Measurements from ENCODE around the gene OPRL1.

DNA sequence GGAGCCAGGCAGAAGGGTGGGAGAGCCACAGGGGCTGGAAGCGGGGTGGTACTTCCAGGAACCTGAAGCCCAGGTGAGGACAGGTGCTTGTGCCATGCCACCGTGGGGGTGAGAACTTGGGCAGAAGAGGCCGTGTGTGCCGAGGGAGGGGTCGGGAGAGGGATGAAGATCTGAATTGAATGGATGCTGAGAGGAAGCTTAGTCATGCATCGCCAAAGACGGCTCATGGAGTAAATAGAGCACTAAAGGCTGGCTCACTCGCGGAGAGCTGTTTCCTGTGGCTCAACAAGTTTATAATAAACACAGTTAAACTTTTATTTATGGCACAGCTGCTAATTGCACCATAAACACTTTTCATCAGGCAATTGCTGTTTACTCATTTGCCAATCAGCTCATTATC is 62.7 kb downstream of the OPRL1 start:
- no peak for TF ChIP-seq GATA2 (IDR thresholded peaks at IDR 0.05; ENCODE audit: low read depth, low read length)
- no peak for TF ChIP-seq GATA3 (IDR thresholded peaks at IDR 0.05; ENCODE audit: low read depth, low read length)

Data from SH-SY5Y (cell line).